Activated B cell treated with CpG ODN at 0.5 μM for 24 hours (primary cell): ENCODE data around the gene RNF207. TPM values are rescaled to one million over a fixed set of nuclear protein-coding genes. Genes with fewer than 3 reads are reported as not detected.

Source experiments
- ATAC-seq: fragments of 200-7000 bp; cut with Tn5 transposase; one replicate; pipeline ENCODE4 v1.10.0; 2021; ENCODE audit warnings: low read depth, mild to moderate bottlenecking, moderate library complexity
- CTCF ChIA-PET: fragments of 350-600 bp; sonication (Branson Sonifier 250); formaldehyde crosslinking; loops from one replicate; lab custom pipeline; 2021; ENCODE audit warnings: antibody characterized with exemption; lab: Charles Lee
- POLR2A ChIA-PET: fragments of 350-600 bp; sonication (Branson Sonifier 250); formaldehyde crosslinking; loops from one replicate; lab custom pipeline; 2021; ENCODE audit warnings: antibody characterized with exemption; lab: Charles Lee
- DNase-seq: peaks from one replicate; pipeline ENCODE4 v3.0.0; 2022
- H3K27ac Mint-ChIP-seq: one replicate; pipeline ENCODE4 v1.8.0; 2020; ENCODE audit warnings: mixed read lengths
- H3K27me3 Mint-ChIP-seq: one replicate; pipeline ENCODE4 v1.8.0; 2021; ENCODE audit warnings: mixed read lengths
- H3K36me3 Mint-ChIP-seq: one replicate; pipeline ENCODE4 v1.8.0; 2021; ENCODE audit warnings: low read depth, mixed read lengths
- H3K4me1 Mint-ChIP-seq: one replicate; pipeline ENCODE4 v1.8.0; 2021; ENCODE audit warnings: mixed read lengths
- H3K4me3 Mint-ChIP-seq: one replicate; pipeline ENCODE4 v1.8.0; 2020; ENCODE audit warnings: mild to moderate bottlenecking, mixed read lengths
- H3K9me3 Mint-ChIP-seq: one replicate; pipeline ENCODE4 v1.8.0; 2020; ENCODE audit warnings: mixed read lengths
- intact Hi-C: fragments of 100-400 bp; cut with micrococcal nuclease; formaldehyde crosslinking; loops from one replicate; pipeline ENCODE4 v1.15.1; 2024
- total RNA-seq: library from RNA; stranded (reverse); gene quantifications from 2 replicates; pipeline ENCODE4 v1.2.3, GENCODE V29; 2022
- TF ChIP-seq, protein P1 (sequence below): fragments of 200-600 bp; IDR thresholded peaks from one replicate; pipeline ENCODE4 v1.8.0; 2022; ENCODE audit warnings: antibody characterized with exemption, mild to moderate bottlenecking

Gene RNF207
- total RNA-seq, 1 donor from 2014 or later, result 3.3 TPM

DNA sequence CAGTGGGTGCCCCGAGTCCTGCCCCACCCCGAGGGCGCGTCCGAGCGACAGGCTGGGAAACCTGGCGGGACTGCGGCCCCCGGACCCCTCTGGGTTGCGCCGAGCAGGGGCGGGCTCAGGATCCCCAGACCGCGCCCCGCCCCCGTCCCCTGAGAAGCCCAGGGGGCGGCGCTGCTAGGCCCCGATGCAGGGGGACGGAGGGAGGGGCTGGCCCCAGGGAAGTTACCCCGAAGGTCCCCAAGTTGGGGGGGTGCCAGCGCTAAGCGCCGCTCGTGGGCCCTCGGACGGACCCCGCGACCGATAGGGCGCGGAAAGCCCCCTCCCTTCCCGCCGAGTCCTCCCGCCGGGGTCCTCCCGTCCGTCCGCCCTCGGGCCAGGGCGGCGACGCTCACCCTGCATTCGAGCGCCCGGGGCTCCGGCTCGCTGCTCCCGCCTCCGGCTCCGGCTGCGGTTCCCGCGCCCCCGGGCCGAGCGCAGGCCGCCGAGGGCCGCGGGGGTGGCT, 54.6 kb downstream of the RNF207 start:
- peak; percentile 45 for ATAC-seq
- intact Hi-C loops, result loop anchor here (5.0 kb wide), 1 partner anchor 87 kb away; no protein-coding TSS in a partner anchor
- Mint-ChIP-seq H3K27ac (no peak overlapping the region), H3K36me3 (no peaks in the 10 kb centered on the region), H3K9me3 (no peaks in the 10 kb centered on the region), H3K4me3 (no peak overlapping the region), H3K4me1 (peaks cover 5% of the 10 kb centered on the region), H3K27me3 (peaks cover 20% of the 10 kb centered on the region)
- POLR2A ChIA-PET, result no interaction called here
- peak; percentile 31 for DNase-seq
- CTCF ChIA-PET, result no interaction called here
- TF ChIP-seq, protein P1, sequence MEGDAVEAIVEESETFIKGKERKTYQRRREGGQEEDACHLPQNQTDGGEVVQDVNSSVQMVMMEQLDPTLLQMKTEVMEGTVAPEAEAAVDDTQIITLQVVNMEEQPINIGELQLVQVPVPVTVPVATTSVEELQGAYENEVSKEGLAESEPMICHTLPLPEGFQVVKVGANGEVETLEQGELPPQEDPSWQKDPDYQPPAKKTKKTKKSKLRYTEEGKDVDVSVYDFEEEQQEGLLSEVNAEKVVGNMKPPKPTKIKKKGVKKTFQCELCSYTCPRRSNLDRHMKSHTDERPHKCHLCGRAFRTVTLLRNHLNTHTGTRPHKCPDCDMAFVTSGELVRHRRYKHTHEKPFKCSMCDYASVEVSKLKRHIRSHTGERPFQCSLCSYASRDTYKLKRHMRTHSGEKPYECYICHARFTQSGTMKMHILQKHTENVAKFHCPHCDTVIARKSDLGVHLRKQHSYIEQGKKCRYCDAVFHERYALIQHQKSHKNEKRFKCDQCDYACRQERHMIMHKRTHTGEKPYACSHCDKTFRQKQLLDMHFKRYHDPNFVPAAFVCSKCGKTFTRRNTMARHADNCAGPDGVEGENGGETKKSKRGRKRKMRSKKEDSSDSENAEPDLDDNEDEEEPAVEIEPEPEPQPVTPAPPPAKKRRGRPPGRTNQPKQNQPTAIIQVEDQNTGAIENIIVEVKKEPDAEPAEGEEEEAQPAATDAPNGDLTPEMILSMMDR, result no peak

- Mint-ChIP-seq H3K4me1 (peaks cover 5% of the 10 kb centered on the region), H3K27ac (no peak within 1 kb of the TSS), H3K9me3 (no peaks in the 10 kb centered on the region), H3K4me3 (peak within 1 kb of the TSS; percentile 66), H3K27me3 (peaks cover 20% of the 10 kb centered on the region), H3K36me3 (no peaks in the 10 kb centered on the region)
- TF ChIP-seq, protein P1, result no peak
- ChIA-PET CTCF (no interaction called here), POLR2A (no interaction called here)
- intact Hi-C loops, result loop anchor here (5.0 kb wide), 1 partner anchor 86 kb away; no protein-coding TSS in a partner anchor
- peak; percentile 60 for ATAC-seq
- peak; percentile 39 for DNase-seq
These were observed 55.2 kb downstream of the RNF207 start, which contains the start of gene GPR153 for GRCh38 chr1:6260961-6261614. Gene GPR153 (minus strand): TSS chr1:6261098. CDS start chr1:6254905, 6,193 bp downstream.

GRCh38 chr1:6261615-6261995, 55.7 kb downstream of the RNF207 start:
- Mint-ChIP-seq H3K4me1 (peaks cover 5% of the 10 kb centered on the region), H3K9me3 (no peaks in the 10 kb centered on the region), H3K27me3 (peaks cover 20% of the 10 kb centered on the region), H3K27ac (no peak overlapping the region), H3K4me3 (peak overlapping the region; percentile 66), H3K36me3 (no peaks in the 10 kb centered on the region)
- ATAC-seq (no peak), DNase-seq (no peak)
- CTCF ChIA-PET, result no interaction called here
- POLR2A ChIA-PET, result no interaction called here
- TF ChIP-seq, protein P1, result no peak
- intact Hi-C loops, result loop anchor here (5.0 kb wide), 1 partner anchor 86 kb away; no protein-coding TSS in a partner anchor

- Mint-ChIP-seq H3K4me3 (no peak overlapping the region), H3K27me3 (peaks cover 17% of the 10 kb centered on the region), H3K4me1 (peaks cover 5% of the 10 kb centered on the region), H3K9me3 (no peaks in the 10 kb centered on the region), H3K36me3 (no peaks in the 10 kb centered on the region), H3K27ac (no peak overlapping the region)
- TF ChIP-seq, protein P1, result no peak
- ATAC-seq (no peak), DNase-seq (no peak)
- CTCF ChIA-PET, result interaction anchor here (1.0 to 1.9 kb wide), 2 partner anchors 16 to 142 kb away, joined by 3 to 5 read pairs; no protein-coding TSS in a partner anchor
- POLR2A ChIA-PET, result no interaction called here
- intact Hi-C loops, result loop anchor here (5.0 kb wide), 1 partner anchor 85 kb away; no protein-coding TSS in a partner anchor
These were observed 56.9 kb downstream of the RNF207 start for GRCh38 chr1:6262555-6263420.
